ENCODE data around the gene TRAPPC3L.
A peak's percentile ranks its signal among the peaks of the same experiment; 100 is the strongest.

Gene TRAPPC3L

DNA sequence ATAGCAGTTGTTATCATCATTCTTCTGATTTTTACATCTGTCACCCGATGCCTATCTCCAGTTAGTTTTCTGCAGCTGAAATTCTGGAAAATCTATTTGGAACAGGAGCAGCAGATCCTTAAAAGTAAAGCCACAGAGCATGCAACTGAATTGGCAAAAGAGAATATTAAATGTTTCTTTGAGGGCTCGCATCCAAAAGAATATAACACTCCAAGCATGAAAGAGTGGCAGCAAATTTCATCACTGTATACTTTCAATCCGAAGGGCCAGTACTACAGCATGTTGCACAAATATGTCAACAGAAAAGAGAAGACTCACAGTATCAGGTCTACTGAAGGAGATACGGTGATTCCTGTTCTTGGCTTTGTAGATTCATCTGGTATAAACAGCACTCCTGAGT, 82.2 kb downstream of the TRAPPC3L start:
- H3K79me2 ChIP-seq (ENCODE audit: low read length), result no peaks in the 10 kb centered on the region
- no peaks in the 10 kb centered on the region for H3K9me3 ChIP-seq (replicated peaks; ENCODE audit: insufficient read depth, low read length)
- TF ChIP-seq EZH2phosphoT487 (IDR thresholded peaks at IDR 0.05; ENCODE audit: low read length) (no peak), EZH2 (optimal IDR thresholded peaks at IDR 0.05; ENCODE audit: low read depth, low read length) (no peak)
- TF ChIP-seq, protein P1, sequence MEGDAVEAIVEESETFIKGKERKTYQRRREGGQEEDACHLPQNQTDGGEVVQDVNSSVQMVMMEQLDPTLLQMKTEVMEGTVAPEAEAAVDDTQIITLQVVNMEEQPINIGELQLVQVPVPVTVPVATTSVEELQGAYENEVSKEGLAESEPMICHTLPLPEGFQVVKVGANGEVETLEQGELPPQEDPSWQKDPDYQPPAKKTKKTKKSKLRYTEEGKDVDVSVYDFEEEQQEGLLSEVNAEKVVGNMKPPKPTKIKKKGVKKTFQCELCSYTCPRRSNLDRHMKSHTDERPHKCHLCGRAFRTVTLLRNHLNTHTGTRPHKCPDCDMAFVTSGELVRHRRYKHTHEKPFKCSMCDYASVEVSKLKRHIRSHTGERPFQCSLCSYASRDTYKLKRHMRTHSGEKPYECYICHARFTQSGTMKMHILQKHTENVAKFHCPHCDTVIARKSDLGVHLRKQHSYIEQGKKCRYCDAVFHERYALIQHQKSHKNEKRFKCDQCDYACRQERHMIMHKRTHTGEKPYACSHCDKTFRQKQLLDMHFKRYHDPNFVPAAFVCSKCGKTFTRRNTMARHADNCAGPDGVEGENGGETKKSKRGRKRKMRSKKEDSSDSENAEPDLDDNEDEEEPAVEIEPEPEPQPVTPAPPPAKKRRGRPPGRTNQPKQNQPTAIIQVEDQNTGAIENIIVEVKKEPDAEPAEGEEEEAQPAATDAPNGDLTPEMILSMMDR (IDR thresholded peaks at IDR 0.05; ENCODE audit: low read length), result no peak
- H4K20me1 ChIP-seq (ENCODE audit: insufficient read depth, low read length), result no peaks in the 10 kb centered on the region
- peaks cover 5% of the 10 kb centered on the region; the same call in 1 of the 2 replicates for H3K27me3 ChIP-seq (replicated peaks; ENCODE audit: insufficient read depth, low read length)
- no peaks in the 10 kb centered on the region for H3K9me2 ChIP-seq (replicated peaks; ENCODE audit: insufficient read depth, low read length)
- H3K4me2 ChIP-seq (ENCODE audit: low read depth, low read length), result 0 out of 2 replicates have a peak overlapping the region, but pooled peaks have one; percentile 83
- no peak overlapping the region for H2AFZ ChIP-seq (ENCODE audit: low read length)
- peaks cover 17% of the 10 kb centered on the region for H3K4me1 ChIP-seq (ENCODE audit: low read length)
- H3F3A ChIP-seq (ENCODE audit: insufficient read depth, low read length), result no peaks in the 10 kb centered on the region
- DNase-seq, result no peak
- no peaks in the 10 kb centered on the region for H3K36me3 ChIP-seq (replicated peaks; ENCODE audit: insufficient read depth, low read length)
- H3K27ac ChIP-seq (ENCODE audit: low read length), result no peak overlapping the region
- no peak overlapping the region for H3K4me3 ChIP-seq (ENCODE audit: low read length)
- no peak overlapping the region for H3K9ac ChIP-seq (ENCODE audit: low read length)

DNA sequence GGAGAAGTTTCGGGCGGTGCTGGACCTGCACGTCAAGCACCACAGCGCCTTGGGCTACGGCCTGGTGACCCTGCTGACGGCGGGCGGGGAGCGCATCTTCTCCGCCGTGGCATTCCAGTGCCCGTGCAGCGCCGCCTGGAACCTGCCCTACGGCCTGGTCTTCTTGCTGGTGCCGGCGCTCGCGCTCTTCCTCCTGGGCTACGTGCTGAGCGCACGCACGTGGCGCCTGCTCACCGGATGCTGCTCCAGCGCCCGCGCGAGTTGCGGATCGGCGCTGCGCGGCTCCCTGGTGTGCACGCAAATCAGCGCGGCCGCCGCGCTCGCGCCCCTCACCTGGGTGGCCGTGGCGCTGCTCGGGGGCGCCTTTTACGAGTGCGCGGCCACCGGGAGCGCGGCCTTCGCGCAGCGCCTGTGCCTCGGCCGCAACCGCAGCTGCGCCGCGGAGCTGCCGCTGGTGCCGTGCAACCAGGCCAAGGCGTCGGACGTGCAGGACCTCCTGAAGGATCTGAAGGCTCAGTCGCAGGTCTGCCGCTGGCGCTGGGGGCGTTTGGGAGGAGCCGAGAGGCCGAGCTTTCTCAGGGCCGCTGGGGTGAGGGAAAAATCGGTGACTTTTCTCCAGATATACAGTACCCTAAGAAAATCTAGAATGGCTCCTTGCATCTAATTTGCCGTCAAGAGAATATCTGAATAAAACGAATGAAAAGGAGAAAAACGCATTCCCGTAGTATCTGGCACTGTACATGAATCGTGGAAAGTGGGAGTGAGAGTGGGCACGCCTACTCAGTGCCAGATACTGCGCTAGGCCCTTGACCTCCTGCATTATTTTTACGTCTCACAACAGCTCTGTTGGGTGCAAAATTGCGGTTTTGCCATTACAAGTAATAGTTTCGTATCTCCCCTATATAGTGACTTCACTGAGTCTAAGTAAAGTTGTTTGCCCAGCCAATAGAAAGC, 83.3 kb downstream of the TRAPPC3L start:
- Histone ChIP-seq H3K4me3 (ENCODE audit: low read length) (peak overlapping the region; percentile 49), H3K27ac (ENCODE audit: low read length) (no peak overlapping the region), H2AFZ (ENCODE audit: low read length) (peak overlapping the region; percentile 82), H4K20me1 (ENCODE audit: insufficient read depth, low read length) (no peaks in the 10 kb centered on the region), H3K27me3 (replicated peaks; ENCODE audit: insufficient read depth, low read length) (peaks cover 5% of the 10 kb centered on the region; the same call in 1 of the 2 replicates), H3F3A (ENCODE audit: insufficient read depth, low read length) (no peaks in the 10 kb centered on the region), H3K9me3 (replicated peaks; ENCODE audit: insufficient read depth, low read length) (no peaks in the 10 kb centered on the region), H3K79me2 (ENCODE audit: low read length) (no peaks in the 10 kb centered on the region), H3K9me2 (replicated peaks; ENCODE audit: insufficient read depth, low read length) (no peaks in the 10 kb centered on the region), H3K4me2 (ENCODE audit: low read depth, low read length) (peak overlapping the region; percentile 83), H3K36me3 (replicated peaks; ENCODE audit: insufficient read depth, low read length) (no peaks in the 10 kb centered on the region), H3K4me1 (ENCODE audit: low read length) (peaks cover 17% of the 10 kb centered on the region), H3K9ac (ENCODE audit: low read length) (0 out of 2 replicates have a peak overlapping the region, but pooled peaks have one; percentile 3)
- peak; percentile 51 for DNase-seq
- TF ChIP-seq, protein P1 (IDR thresholded peaks at IDR 0.05; ENCODE audit: low read length), result no peak
- TF ChIP-seq EZH2 (optimal IDR thresholded peaks at IDR 0.05; ENCODE audit: low read depth, low read length) (no peak), EZH2phosphoT487 (IDR thresholded peaks at IDR 0.05; ENCODE audit: low read length) (no peak)

- H3K9ac ChIP-seq (ENCODE audit: low read length), result 0 out of 2 replicates have a peak within 1 kb of the TSS, but pooled peaks have one; percentile 3
Measured at GRCh38 chr6:116461331-116461931, 84.1 kb downstream of the TRAPPC3L start, which contains the start of gene CALHM6. CALHM6 (plus strand) TSS chr6:116461375; CDS start chr6:116461930, 555 bp downstream.

More at GRCh38 chr6:116461331-116461931, 84.1 kb downstream of the TRAPPC3L start, which contains the start of gene CALHM6:
- Histone ChIP-seq H3K27me3 (replicated peaks; ENCODE audit: insufficient read depth, low read length) (peaks cover 5% of the 10 kb centered on the region; the same call in 1 of the 2 replicates), H3K36me3 (replicated peaks; ENCODE audit: insufficient read depth, low read length) (no peaks in the 10 kb centered on the region), H3K4me1 (ENCODE audit: low read length) (peaks cover 17% of the 10 kb centered on the region), H3K9me3 (replicated peaks; ENCODE audit: insufficient read depth, low read length) (no peaks in the 10 kb centered on the region), H3K27ac (ENCODE audit: low read length) (no peak within 1 kb of the TSS), H3K4me2 (ENCODE audit: low read depth, low read length) (peak within 1 kb of the TSS; percentile 83), H3F3A (ENCODE audit: insufficient read depth, low read length) (no peaks in the 10 kb centered on the region), H2AFZ (ENCODE audit: low read length) (peak within 1 kb of the TSS; percentile 82), H3K79me2 (ENCODE audit: low read length) (no peaks in the 10 kb centered on the region), H4K20me1 (ENCODE audit: insufficient read depth, low read length) (no peaks in the 10 kb centered on the region), H3K9me2 (replicated peaks; ENCODE audit: insufficient read depth, low read length) (no peaks in the 10 kb centered on the region), H3K4me3 (ENCODE audit: low read length) (peak within 1 kb of the TSS; percentile 49)
- no peak for DNase-seq
- no peak for TF ChIP-seq EZH2 (optimal IDR thresholded peaks at IDR 0.05; ENCODE audit: low read depth, low read length)
- TF ChIP-seq EZH2phosphoT487 (IDR thresholded peaks at IDR 0.05; ENCODE audit: low read length), result no peak
- TF ChIP-seq, protein P1 (IDR thresholded peaks at IDR 0.05; ENCODE audit: low read length), result no peak
